HG03354 (cell line): ENCODE data around the gene TMPRSS5.
"Not testable (repeated sequence)": the region's sequence is repeated elsewhere in the genome, so short reads cannot be mapped to it uniquely, and the experiment has no call there.

Experiments
- ATAC-seq: cut with Tn5 transposase; IDR thresholded peaks from one replicate; pipeline ENCODE4 v1.9.1; 2021; ENCODE audit warnings: mild to moderate bottlenecking; ENCODE audit not compliant: unreplicated experiment, poor library complexity, severe bottlenecking

Gene TMPRSS5

DNA sequence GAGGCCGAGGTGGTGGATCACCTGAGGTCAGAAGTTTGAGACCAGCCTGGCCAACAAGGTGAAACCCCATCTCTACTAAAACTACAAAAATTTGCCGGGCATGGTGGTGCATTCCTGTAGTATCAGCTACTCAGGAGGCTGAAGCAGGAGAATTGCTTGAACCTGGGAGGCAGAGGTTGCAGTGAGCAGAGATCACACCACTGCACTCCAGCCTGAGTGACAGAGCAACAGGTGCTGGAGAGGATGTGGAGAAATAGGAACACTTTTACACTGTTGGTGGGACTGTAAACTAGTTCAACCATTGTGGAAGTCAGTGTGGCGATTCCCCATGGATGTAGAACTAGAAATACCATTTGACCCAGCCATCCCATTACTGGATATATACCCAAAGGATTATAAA lies 34.2 kb downstream of the TMPRSS5 start:
- not testable (repeated sequence) for ATAC-seq

DNA sequence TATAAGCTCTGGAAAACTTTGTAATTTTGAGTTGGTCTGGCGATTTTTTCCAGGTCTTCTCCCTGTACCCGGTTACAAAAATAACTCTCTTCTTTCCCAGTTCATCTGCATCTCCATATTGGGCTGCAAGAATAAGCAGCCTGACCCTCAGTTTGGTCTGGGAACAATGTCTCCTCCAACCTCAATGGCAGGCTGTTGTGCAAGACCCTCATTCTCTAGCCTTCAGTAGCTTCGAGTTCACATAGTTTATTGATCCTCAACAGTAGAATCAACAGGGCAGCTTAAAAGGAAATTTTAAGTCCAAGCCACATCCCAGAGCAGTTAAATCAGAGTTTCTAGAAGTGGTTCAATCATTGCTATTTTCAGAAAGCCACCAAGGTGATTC lies 35.3 kb downstream of the TMPRSS5 start:
- ATAC-seq, result no peak

GRCh38 chr11:113670149-113670830 lies 35.8 kb downstream of the TMPRSS5 start:
- ATAC-seq, result peak; percentile 57

- ATAC-seq, result no peak
These were observed 37.9 kb downstream of the TMPRSS5 start for GRCh38 chr11:113668255-113668654.

GRCh38 chr11:113667801-113668200 lies 38.3 kb downstream of the TMPRSS5 start:
- ATAC-seq, result no peak

- no peak for ATAC-seq
These were observed 39.5 kb downstream of the TMPRSS5 start for GRCh38 chr11:113666584-113666983.

- ATAC-seq, result no peak
These were observed 41.0 kb downstream of the TMPRSS5 start for GRCh38 chr11:113664981-113665710.

- no peak for ATAC-seq
These were observed 41.8 kb downstream of the TMPRSS5 start for GRCh38 chr11:113664069-113664980.

- ATAC-seq, result no peak
These were observed 42.5 kb downstream of the TMPRSS5 start for GRCh38 chr11:113663567-113663966.

DNA sequence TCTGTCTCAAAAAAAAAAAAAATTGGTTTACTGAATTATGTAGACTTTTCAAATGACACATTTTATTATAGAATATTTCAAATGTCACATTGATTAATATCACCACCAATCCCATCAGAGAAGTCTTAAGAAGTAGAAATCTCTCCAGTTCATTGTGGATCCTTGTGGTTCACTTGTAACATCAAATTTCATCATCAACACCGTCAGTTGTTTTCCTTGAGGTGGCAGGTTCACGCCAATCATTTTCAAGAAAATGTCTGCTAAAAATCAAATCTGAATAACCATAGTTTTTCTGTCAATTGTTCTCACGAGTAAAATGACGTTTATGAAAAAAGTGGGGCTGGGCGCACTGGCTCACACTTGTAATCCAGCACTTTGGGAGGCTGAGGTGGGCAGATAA lies 50.3 kb downstream of the TMPRSS5 start:
- no peak for ATAC-seq

- no peak for ATAC-seq
These were observed 55.1 kb downstream of the TMPRSS5 start for GRCh38 chr11:113651023-113651422.

GRCh38 chr11:113649311-113649710 lies 56.8 kb downstream of the TMPRSS5 start:
- ATAC-seq, result no peak

- no peak for ATAC-seq
These were observed 58.3 kb downstream of the TMPRSS5 start for GRCh38 chr11:113647856-113648255.

DNA sequence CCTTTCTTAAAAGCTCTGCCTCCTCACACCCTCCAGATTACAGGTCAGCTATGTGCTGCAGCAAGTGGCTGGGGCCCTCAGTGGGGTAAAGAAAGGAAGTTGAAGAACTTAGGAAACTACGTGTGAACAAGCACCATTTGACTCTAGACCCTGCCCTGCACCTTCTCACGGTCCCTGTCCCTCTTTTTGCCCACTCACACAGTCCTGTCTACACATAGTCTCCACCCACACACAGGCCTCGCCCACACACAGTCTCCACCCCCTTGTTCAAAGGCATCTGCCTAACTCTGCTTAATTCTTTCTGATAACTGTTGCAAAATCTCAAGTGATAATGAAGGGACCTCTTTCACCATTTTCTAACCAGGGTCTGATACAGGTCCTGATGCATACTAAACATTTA lies 59.0 kb downstream of the TMPRSS5 start:
- no peak for ATAC-seq

DNA sequence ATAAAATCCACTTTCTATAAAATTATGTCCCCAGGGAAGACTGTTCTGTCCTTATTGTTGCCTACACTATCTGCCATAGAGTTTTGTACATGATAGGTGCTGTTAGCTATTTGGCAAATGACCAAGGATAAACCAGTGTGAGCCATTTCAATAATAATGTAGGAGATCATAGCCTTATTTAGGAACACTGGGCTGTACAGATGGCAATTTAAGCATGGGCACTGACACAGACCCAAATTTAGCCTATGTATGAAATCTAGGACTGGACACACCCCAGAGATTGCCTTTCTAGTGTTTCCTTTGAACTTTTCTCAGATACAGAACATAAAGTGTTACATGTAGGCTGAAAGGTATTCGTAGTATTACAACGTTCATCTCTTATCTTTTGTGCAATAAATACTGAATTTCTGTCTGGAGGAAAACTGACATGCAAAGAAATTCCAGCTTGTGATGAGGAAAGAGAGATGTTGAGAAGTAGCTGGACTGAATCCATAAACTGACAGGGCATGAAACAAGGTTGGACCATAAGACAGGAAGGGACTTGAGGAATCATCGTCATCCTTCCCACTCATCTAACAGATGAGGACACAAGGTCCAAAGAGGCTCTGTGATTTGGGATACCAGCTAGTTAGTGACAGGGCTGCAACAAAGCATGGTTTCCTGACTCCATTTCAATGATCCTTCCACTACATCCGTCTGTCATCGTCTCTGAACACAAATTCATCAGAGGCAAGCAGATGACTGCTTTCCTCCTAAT lies 60.3 kb downstream of the TMPRSS5 start:
- no peak for ATAC-seq

DNA sequence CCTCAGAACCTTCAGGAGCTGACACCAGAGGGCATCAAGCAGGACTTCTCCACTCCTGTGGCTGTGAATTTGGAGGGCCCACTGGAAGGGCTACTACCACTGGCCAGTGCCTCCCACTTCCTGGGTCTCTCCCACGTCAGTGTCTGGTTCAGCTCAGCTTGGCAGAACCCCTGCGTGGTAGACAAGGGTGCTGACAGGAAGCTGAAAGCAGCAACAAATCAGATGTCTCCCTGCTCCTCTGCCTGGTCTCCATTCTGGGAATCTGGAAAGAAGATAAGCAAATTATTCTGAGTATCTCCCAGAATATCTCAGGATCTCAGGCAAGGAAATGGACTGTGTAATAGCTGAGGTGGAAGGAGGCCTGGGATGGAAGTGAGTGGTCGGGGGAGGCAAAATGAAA lies 61.5 kb downstream of the TMPRSS5 start:
- ATAC-seq, result no peak

DNA sequence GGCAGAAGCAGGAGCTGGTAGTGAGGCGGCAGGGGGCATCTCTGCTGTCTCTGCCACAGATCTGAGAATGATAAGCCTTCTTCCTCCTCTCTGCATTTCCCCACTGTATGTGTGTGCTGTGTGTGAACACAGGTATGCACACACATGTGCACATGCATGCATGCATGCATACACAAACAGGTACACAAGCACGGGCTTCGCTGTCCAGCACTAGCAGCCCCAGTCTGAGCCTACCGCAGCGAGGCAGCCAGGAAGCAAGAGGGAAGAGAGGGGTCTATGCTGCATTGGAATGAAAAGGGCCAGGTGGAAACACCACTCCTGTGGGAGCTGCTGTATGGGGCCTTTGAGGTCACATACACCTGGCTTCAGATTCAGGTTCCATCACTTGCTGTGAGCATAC lies 62.4 kb downstream of the TMPRSS5 start:
- ATAC-seq, result no peak

- ATAC-seq, result no peak
These were observed 63.0 kb downstream of the TMPRSS5 start for GRCh38 chr11:113643006-113643585.

DNA sequence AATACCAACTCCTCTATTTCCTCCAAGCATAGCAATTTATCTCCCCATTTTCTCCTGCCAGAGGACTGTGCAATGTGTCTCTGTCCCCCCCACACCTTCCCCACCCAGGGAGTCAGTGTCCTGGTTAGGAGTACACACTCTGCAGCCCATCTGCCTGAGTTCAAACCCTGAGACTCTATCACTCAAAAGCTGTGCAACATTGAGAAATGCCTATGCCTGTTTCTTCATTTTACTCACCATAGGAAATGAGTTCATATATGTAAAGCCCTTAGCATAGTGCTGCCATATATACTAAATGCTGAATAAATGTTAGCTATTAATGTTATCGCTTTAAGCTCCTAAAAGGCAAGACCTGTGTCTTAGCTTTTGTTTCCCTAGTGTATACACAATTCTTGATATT lies 64.0 kb downstream of the TMPRSS5 start:
- no peak for ATAC-seq
